SHP77 (cell line): ENCODE results near the gene HLA-DPA1.

Experiments used
- DNase-seq, 2 experiments: peaks; one replicate each; lab custom pipeline; 2025; lab: John Stamatoyannopoulos, UW

Gene HLA-DPA1

GRCh38 chr6:33088931-33089620 is 15.6 kb upstream of the HLA-DPA1 start:
- no peak for DNase-seq

- DNase-seq = no peak
These were observed 14.9 kb upstream of the HLA-DPA1 start for GRCh38 chr6:33088258-33088930.

DNA sequence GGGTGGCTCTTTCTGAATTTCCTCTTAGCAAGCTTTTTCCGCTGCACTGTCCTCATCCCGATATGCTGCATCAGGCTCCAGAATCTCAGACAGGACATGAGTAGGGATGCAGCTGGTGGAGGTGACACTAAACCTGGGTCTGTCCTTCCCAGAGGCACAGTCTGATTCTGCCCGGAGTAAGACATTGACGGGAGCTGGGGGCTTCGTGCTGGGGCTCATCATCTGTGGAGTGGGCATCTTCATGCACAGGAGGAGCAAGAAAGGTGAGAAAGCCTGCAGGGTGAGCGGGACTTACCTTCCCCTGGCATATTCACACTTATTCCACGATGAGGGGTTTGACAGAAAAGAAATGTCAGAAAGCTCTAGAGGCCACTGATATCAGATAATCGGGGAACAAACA is 12.2 kb upstream of the HLA-DPA1 start:
- no peak for DNase-seq

- DNase-seq = no peak
These were observed 9.3 kb upstream of the HLA-DPA1 start for GRCh38 chr6:33082702-33083101.

- DNase-seq = no peak
These were observed 7.8 kb upstream of the HLA-DPA1 start for GRCh38 chr6:33081098-33081824.

DNA sequence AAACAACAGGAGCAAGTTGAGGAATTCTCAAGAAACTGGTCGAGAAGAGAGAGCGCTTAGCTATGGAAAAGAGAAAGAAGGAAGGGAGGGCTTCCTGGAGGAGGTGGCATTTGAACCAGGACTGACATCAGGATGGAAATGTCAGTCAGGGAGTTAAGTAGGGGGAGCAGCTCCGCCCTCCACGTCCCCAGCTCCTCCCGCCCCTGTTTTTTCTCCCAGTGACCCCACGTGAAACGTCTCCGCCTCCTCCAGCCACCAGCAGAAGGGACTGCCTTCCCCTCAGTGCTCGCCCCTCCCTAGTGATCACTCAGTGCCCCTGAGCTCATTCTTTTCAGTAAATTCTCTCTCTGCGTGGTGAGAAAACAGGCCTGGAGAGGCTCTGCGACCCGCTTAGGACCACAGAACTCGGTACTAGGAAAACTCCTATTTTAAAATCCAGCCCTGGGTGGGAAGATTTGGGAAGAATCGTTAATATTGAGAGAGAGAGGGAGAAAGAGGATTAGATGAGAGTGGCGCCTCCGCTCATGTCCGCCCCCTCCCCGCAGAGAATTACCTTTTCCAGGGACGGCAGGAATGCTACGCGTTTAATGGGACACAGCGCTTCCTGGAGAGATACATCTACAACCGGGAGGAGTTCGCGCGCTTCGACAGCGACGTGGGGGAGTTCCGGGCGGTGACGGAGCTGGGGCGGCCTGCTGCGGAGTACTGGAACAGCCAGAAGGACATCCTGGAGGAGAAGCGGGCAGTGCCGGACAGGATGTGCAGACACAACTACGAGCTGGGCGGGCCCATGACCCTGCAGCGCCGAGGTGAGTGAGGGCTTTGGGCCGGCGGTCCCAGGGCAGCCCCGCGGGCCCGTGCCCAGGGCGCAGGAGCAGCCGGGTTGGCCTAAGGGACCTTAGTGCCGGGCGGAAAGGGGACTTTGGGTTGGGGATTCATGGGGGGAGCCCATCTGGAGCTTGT is 7.0 kb upstream of the HLA-DPA1 start:
- no peak for DNase-seq

- DNase-seq = no peak
These were observed 6.1 kb upstream of the HLA-DPA1 start for GRCh38 chr6:33079580-33079979.

DNA sequence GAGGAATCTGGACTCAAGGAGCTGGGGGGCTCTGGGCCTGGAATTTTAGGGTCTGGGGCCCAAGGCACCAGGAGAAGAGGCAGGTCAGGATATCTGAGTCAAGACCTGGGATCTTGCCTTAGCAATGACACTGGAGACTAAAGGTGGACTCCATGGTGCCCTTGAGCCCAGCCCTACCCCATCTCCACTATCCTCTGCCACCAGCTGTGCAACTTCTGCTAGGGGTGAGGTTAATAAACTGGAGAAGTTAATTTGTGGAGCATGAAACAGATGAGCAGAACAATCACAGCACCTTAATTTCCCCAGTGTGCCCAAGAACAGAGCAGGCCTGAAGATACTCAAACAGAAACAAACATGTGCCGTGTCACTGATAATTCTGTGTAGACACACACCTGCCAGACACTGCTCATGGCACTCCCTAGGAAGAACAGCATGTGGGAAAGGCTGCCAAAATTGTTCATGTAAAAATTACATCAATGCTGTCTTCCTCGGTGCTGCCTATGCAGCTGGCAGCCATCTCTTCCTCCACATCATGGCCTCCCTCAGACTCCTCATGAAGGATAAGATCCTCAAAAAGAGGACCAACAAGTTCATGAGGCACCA is 5.6 kb upstream of the HLA-DPA1 start:
- no peak for DNase-seq

DNA sequence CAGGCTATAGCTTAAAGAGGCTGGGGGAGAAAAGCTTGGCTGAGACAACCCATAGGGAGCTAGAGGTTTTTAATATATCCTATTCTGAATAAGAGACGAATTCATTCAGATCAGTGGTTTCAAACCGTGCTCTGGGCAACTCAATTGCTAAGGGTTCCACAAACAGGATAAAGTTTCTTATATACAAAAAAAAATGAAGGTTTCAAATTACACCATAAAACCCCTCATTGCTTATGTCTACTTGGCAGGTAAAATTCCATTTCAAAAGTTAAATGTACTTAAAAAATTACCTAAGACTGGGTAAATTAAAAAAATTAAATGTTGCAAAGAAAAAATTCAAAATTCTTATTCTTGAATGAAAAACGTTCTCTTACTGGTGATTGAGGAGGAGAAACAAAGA is 5.0 kb upstream of the HLA-DPA1 start:
- DNase-seq = no peak

GRCh38 chr6:33077908-33078307 is 4.5 kb upstream of the HLA-DPA1 start:
- DNase-seq = no peak

DNA sequence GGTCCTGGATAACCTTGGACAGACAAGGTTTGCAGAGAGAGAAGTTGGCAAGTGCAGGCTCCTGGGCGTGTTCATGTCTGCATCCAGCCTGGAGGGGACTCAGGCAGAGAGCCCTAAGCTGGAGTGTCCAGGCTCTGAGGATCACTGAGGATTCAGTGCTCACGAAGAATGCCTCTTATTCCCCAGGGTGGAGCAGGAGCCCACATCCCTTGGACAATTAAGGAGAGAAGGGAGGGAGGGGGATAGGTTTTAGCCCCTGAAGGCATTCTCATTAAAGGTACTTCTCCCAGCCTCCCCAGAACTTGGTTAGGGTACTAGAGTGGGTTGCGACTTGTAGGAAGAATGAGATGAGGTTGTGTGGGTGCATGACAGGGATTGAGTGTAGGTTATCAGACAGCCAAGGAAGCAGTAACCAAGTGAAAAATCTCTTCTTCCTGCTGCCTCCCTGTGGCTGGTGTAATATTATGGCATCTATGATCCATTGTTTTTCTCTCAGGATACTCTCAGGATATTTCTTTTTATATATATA is 3.0 kb upstream of the HLA-DPA1 start:
- DNase-seq = no peak

- DNase-seq = peak in 1 of 2 experiments; percentile 11
These were observed 2.3 kb upstream of the HLA-DPA1 start, which contains the start of gene HLA-DPB1 for GRCh38 chr6:33075568-33076405. Gene HLA-DPB1 (plus strand): TSS chr6:33075990. CDS start chr6:33076042, 52 bp downstream.

DNA sequence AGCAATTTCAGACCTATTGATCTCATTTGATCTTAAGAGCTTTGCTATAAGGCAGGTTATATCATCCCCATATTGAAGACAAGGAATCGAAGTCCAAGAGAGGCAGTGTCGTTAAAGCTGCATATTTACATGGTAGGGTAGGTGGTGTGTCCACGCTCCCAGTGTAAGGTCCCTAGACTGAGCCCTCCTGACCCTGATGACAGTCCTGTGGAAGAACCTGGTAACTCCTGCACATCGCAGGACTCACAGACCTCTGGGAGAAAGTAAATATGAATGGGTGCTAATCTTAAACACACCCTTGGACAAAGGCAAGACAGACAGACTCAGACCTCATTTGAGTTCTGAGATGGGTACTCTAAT is 1.7 kb upstream of the HLA-DPA1 start:
- DNase-seq = no peak

DNA sequence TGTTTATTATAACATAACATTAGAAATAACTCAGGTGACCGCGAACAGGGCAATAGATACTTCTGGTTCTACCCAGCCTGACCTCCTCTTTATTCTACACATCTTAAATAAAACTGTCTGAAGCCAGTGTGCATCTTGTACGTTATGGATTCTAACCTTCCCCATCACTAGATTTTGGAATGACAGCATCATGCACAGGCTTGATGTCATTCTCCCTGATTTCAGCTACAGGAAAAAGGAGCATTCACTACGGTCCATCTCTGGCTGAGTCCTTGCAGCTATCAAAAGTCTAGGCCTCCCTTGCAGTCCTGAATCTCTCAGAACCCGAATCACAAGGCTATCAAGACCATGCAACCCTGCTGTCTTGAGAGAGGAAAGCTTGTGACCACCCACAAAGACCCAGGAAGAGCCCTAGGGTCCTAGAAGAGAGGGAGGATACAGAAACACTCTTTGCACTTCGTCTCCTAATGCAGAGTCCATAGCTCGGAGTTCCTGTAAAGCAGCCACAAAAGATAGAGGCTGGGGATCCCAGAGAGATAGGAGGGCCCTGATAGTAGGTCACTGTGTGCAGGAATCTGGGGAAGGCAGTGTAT is 845 bp downstream of the HLA-DPA1 start:
- DNase-seq = no peak

- DNase-seq = no peak
These were observed 1.9 kb downstream of the HLA-DPA1 start for GRCh38 chr6:33071569-33071968.

- DNase-seq = no peak
These were observed 2.5 kb downstream of the HLA-DPA1 start for GRCh38 chr6:33070909-33071308.

DNA sequence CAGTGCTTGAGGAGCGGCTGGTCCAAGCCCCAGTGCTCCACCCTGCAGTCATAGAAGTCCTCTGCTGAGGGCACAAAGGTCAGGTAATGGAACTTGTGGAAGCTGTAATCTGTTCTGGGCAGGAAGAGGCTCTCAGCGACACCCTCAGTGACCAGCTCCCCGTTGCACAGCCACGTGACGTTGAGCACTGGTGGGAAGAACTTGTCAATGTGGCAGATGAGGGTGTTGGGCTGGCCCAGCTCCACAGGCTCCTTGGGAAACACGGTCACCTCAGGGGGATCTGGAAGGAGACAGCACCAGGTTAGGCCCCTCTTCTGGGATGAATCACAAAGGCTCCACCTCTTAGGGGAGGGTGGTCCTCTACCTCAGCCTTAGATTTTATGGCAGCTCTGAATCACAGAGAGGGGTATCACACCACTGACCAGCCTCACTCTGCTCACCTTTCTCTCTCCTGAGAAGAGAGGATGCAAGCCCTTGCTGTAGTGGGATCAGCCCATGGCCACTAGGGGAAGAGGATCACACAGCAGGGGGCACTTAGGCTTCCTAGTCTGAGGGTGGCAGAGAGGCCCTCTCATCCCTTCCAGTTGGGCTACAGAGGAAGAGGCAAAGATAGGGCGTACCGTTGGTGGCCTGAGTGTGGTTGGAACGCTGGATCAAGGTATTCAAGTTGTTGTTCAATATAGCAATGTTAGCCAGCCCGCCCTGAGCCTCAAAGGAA is 4.3 kb downstream of the HLA-DPA1 start:
- DNase-seq = no peak

DNA sequence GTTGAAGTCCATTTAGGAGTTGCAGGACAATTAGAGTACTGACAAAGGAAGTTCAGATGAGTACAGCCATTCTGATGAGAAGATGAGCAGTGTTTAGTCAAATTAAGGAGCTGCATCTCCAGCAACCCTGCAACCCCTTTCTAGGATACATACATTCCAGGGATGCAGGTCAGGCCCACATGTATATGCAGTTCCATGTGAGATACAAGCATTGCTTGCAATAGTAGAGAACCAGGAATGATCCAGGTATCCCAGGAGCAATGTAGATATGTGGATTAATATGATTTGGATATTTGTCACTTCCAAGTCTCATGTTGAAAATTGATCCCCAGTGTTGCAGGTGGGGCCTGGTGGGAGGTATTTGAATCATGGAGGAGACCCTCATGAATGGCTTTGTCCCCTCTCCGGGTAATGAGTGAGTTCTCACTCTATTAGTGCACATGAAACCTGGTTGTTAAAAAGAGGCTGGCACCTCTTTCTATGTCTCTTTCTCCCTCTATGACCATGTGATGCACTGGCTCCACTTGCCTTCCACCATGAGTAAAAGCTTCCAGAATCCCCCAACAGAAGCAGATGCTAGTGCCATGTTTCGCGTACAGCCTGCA is 6.4 kb downstream of the HLA-DPA1 start:
- DNase-seq = no peak

GRCh38 chr6:33065312-33065711 is 8.1 kb downstream of the HLA-DPA1 start:
- no peak for DNase-seq
